HepG2 (cell line): Measurements from ENCODE around the gene ADGRV1. TPM values are rescaled to one million over a fixed set of nuclear protein-coding genes. Genes with fewer than 3 reads are reported as not detected.

Experiments
- ATAC-seq: fragments of 200-7000 bp; cut with Tn5 transposase; 3 replicates; pipeline ENCODE4 v1.9.1; 2020; ENCODE audit warnings: mild to moderate bottlenecking, moderate library complexity
- BruUV-seq: library from RNA; stranded (reverse); fragments of 400-500 nt; replicated peaks from 2 replicates; lab custom pipeline; 2021; lab: Mats Ljungman, UMichigan
- CTCF ChIA-PET: fragments of 300-600 bp; formaldehyde crosslinking; extraction: SDS; loops from one replicate; lab custom pipeline; 2021; ENCODE audit warnings: low total read pairs, inconsistent platforms, low intra/inter-chr PET ratio; lab: Yijun Ruan, JAX
- POLR2A ChIA-PET: fragments of 350-600 bp; sonication (Branson Sonifier 250); formaldehyde crosslinking; loops from one replicate; lab custom pipeline; 2020; ENCODE audit warnings: antibody characterized with exemption, inconsistent platforms; lab: Yijun Ruan, JAX
- DNase-seq: peaks from one replicate; pipeline ENCODE4 v3.0.0-alpha.2; 2015; ENCODE audit warnings: low spot score
- FAIRE-seq: peaks from 3 replicates; lab custom pipeline; 2011; peaks lifted over from hg19 to GRCh38; lab: Jason Lieb, UNC
- H2AFZ ChIP-seq: one replicate; pipeline ENCODE4 v1.6.1; 2011; ENCODE audit warnings: low read length, inconsistent platforms
- H3K27ac ChIP-seq: fragments of 300-600 bp; 3 replicates; pipeline ENCODE4 v1.8.0; 2011; ENCODE audit warnings: mixed run types, mild to moderate bottlenecking, mixed read lengths, low read length, inconsistent platforms; ENCODE audit not compliant: insufficient read depth; ENCODE audit errors: extremely low read length
- H3K27me3 ChIP-seq, 2 experiments: fragments of 200-600 bp in 1 of 2; 2 replicates in 1 of 2; 3 replicates in 1 of 2; pipeline versions ENCODE4 v1.6.0 to v1.8.0; 2011; ENCODE audit warnings: low read length in 2 of 2, mild to moderate bottlenecking in 2 of 2, moderate library complexity in 2 of 2, inconsistent platforms in 1 of 2; ENCODE audit not compliant: insufficient read depth in 2 of 2, control insufficient read depth in 1 of 2
- H3K36me3 ChIP-seq, 2 experiments: fragments of 200-600 bp in 1 of 2; replicated peaks in 1 of 2; 2 replicates in 1 of 2; 3 replicates in 1 of 2; pipeline versions ENCODE4 v1.5.1 to v1.8.0; 2011; ENCODE audit warnings: low read length in 2 of 2, inconsistent platforms in 1 of 2; ENCODE audit not compliant: insufficient read depth in 2 of 2, control insufficient read depth in 1 of 2
- H3K4me1 ChIP-seq: 2 replicates; pipeline ENCODE4 v1.5.1; 2012; ENCODE audit warnings: low read length, inconsistent platforms; ENCODE audit not compliant: insufficient read depth
- H3K4me2 ChIP-seq: 2 replicates; pipeline ENCODE4 v1.6.0; 2011; ENCODE audit warnings: low read depth, low read length, inconsistent platforms
- H3K4me3 ChIP-seq, 3 experiments: fragments of 200-600 bp in 1 of 3; sonication (generic), shearing (Covaris generic) in 1 of 3; replicated peaks in 1 of 3; 2 replicates each; pipeline ENCODE4 v1.5.1; 2011 to 2016; ENCODE audit warnings: low read length in 3 of 3, inconsistent platforms in 2 of 3, low read depth in 2 of 3, mild to moderate bottlenecking in 2 of 3, control low read depth in 1 of 3, mixed read lengths in 1 of 3; ENCODE audit not compliant: insufficient read depth in 1 of 3
- H3K79me2 ChIP-seq: one replicate; pipeline ENCODE4 v1.6.1; 2011; ENCODE audit warnings: low read length, inconsistent platforms; ENCODE audit not compliant: insufficient read depth
- H3K9ac ChIP-seq: 2 replicates; pipeline ENCODE4 v1.6.0; 2011; ENCODE audit warnings: mild to moderate bottlenecking, low read depth, low read length, inconsistent platforms; ENCODE audit not compliant: insufficient read depth
- H3K9me3 ChIP-seq: 2 replicates; pipeline ENCODE4 v1.5.1; 2012; ENCODE audit warnings: mild to moderate bottlenecking, low read length
- H4K20me1 ChIP-seq: 2 replicates; pipeline ENCODE4 v1.6.0; 2011; ENCODE audit warnings: inconsistent platforms, mild to moderate bottlenecking, low read length, moderate library complexity; ENCODE audit not compliant: insufficient read depth
- BRCA1 ChIP-seq: sonication (generic); formaldehyde crosslinking; IDR thresholded peaks from 2 replicates; pipeline ENCODE4 v1.4.0; 2020; ENCODE audit warnings: missing genetic modification reagents
- HOXA9 ChIP-seq: sonication (generic); formaldehyde crosslinking; IDR thresholded peaks from 2 replicates; pipeline ENCODE4 v1.8.1; 2022; ENCODE audit warnings: missing genetic modification reagents, mild to moderate bottlenecking, moderate library complexity, borderline replicate concordance
- IKZF1 ChIP-seq: fragments of 450-650 bp; IDR thresholded peaks from 2 replicates; pipeline ENCODE4 v1.7.1; 2016
- KMT2A ChIP-seq: sonication (generic); formaldehyde crosslinking; IDR thresholded peaks from 2 replicates; pipeline ENCODE4 v1.4.0; 2020; ENCODE audit warnings: missing genetic modification reagents
- POGZ ChIP-seq: sonication (generic); formaldehyde crosslinking; IDR thresholded peaks from 2 replicates; pipeline ENCODE4 v1.4.0; 2020; ENCODE audit warnings: mild to moderate bottlenecking, missing genetic modification reagents
- TCF7 ChIP-seq: sonication (generic); IDR thresholded peaks from 2 replicates; pipeline ENCODE4 v1.6.1; 2016; ENCODE audit warnings: antibody characterized with exemption, low read depth
- ZFP90 ChIP-seq: sonication (generic); formaldehyde crosslinking; IDR thresholded peaks from 2 replicates; pipeline ENCODE4 v1.8.0; 2022; ENCODE audit warnings: missing genetic modification reagents, mild to moderate bottlenecking, inconsistent platforms, borderline replicate concordance
- ZNF7 ChIP-seq: IDR thresholded peaks from 2 replicates; pipeline ENCODE4 v1.6.1; 2016; ENCODE audit warnings: missing biosample characterization, missing genetic modification reagents
- ZNF777 ChIP-seq: sonication (generic); formaldehyde crosslinking; IDR thresholded peaks from 2 replicates; pipeline ENCODE4 v1.4.0; 2020; ENCODE audit warnings: missing genetic modification reagents
- WGBS: methylation state at CpG from one replicate; pipeline ENCODE4 v1.1.6; 2017; ENCODE audit warnings: low lambda C conversion rate; 5-methylcytosine and 5-hydroxymethylcytosine counted together
- in situ Hi-C: cut with HindIII; loops from 2 replicates; pipeline ENCODE4 v1.10.0; 2017; ENCODE audit warnings: low pct_unique_long_range_greater_than_20kb; ENCODE audit not compliant: extremely low pct_ligation_motif_present
- intact Hi-C: fragments of 100-400 bp; cut with micrococcal nuclease; formaldehyde crosslinking; loops from one replicate; pipeline ENCODE4 v1.10.0; 2022; ENCODE audit not compliant: unreplicated experiment
- polyA plus RNA-seq, 8 experiments: library from polyadenylated mRNA; depleted of rRNA in 3 of 8; stranded (reverse) in 7 of 8; unstranded in 1 of 8; fragments of >200 nt; fragmentation: Illumina TruSeq in 4 of 8; extraction: Trizol in 4 of 8; gene quantifications; 2 replicates each; pipeline versions ENCODE4 v1.2.1 to v1.2.3, GENCODE V29; 2011 to 2016; ENCODE audit warnings: low read depth in 4 of 8, missing spikeins in 1 of 8, mixed read lengths in 1 of 8; ENCODE audit not compliant: insufficient read depth in 1 of 8
- total RNA-seq, 5 experiments: library from RNA; depleted of rRNA; stranded (reverse); fragments of >200 nt; fragmentation: Illumina TruSeq; extraction: Trizol; gene quantifications; 2 replicates each; pipeline ENCODE4 v1.2.3, GENCODE V29; 2016; ENCODE audit warnings: low read depth in 1 of 5
- TF ChIP-seq, protein P1 (sequence below): sonication (generic); formaldehyde crosslinking; IDR thresholded peaks from 2 replicates; pipeline ENCODE4 v1.4.0; 2020; ENCODE audit warnings: missing genetic modification reagents, borderline replicate concordance
- TF ChIP-seq, protein P2 (sequence below): sonication (generic); formaldehyde crosslinking; conservative IDR thresholded peaks from 2 replicates; pipeline ENCODE4 v1.4.0; 2020; ENCODE audit warnings: missing genetic modification reagents

The ADGRV1 gene
- total and polyA plus RNA-seq, 2 of the 13 experiments (the other 11 are each of a cell fraction or from before 2014, with no cell fraction given): 1.7 to 3.9 TPM

DNA sequence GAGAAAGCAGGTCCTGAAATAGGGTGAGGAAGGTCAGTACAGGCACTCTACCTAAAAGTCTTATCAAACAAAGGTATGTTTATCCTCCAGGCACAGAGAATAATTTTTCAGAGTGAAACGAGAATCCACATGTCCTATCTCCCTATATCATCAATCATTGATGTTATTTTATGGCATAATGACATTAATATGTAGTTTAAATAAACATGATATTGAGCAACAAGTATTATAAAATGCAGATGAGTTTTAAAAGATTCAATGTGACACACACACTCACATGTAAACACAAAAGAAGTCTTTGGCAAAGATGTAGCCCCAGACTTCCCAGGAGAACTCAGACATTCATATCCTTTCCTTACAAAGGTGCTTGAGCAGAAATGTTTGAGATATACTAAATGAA, 389.1 kb downstream of the ADGRV1 start:
- WGBS: 96% methylated on average over 1 of the region's 1 CpG
- in situ Hi-C loops: no loop called here
- TF ChIP-seq TCF7: no peak
- no peak for TF ChIP-seq ZNF777 (CRISPR knock-in tag)
- no peak for TF ChIP-seq HOXA9 (CRISPR knock-in tag)
- TF ChIP-seq POGZ (CRISPR knock-in tag): no peak
- TF ChIP-seq ZNF7 (CRISPR knock-in tag): no peak
- TF ChIP-seq, protein P1, sequence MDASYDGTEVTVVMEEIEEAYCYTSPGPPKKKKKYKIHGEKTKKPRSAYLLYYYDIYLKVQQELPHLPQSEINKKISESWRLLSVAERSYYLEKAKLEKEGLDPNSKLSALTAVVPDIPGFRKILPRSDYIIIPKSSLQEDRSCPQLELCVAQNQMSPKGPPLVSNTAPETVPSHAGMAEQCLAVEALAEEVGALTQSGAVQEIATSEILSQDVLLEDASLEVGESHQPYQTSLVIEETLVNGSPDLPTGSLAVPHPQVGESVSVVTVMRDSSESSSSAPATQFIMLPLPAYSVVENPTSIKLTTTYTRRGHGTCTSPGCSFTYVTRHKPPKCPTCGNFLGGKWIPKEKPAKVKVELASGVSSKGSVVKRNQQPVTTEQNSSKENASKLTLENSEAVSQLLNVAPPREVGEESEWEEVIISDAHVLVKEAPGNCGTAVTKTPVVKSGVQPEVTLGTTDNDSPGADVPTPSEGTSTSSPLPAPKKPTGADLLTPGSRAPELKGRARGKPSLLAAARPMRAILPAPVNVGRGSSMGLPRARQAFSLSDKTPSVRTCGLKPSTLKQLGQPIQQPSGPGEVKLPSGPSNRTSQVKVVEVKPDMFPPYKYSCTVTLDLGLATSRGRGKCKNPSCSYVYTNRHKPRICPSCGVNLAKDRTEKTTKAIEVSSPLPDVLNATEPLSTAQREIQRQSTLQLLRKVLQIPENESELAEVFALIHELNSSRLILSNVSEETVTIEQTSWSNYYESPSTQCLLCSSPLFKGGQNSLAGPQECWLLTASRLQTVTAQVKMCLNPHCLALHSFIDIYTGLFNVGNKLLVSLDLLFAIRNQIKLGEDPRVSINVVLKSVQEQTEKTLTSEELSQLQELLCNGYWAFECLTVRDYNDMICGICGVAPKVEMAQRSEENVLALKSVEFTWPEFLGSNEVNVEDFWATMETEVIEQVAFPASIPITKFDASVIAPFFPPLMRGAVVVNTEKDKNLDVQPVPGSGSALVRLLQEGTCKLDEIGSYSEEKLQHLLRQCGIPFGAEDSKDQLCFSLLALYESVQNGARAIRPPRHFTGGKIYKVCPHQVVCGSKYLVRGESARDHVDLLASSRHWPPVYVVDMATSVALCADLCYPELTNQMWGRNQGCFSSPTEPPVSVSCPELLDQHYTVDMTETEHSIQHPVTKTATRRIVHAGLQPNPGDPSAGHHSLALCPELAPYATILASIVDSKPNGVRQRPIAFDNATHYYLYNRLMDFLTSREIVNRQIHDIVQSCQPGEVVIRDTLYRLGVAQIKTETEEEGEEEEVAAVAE (CRISPR knock-in tag): no peak
- no peak for TF ChIP-seq BRCA1 (CRISPR knock-in tag)
- TF ChIP-seq, protein P2, sequence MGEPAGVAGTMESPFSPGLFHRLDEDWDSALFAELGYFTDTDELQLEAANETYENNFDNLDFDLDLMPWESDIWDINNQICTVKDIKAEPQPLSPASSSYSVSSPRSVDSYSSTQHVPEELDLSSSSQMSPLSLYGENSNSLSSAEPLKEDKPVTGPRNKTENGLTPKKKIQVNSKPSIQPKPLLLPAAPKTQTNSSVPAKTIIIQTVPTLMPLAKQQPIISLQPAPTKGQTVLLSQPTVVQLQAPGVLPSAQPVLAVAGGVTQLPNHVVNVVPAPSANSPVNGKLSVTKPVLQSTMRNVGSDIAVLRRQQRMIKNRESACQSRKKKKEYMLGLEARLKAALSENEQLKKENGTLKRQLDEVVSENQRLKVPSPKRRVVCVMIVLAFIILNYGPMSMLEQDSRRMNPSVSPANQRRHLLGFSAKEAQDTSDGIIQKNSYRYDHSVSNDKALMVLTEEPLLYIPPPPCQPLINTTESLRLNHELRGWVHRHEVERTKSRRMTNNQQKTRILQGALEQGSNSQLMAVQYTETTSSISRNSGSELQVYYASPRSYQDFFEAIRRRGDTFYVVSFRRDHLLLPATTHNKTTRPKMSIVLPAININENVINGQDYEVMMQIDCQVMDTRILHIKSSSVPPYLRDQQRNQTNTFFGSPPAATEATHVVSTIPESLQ (CRISPR knock-in tag): no peak
- no peak for TF ChIP-seq IKZF1
- no peak for TF ChIP-seq KMT2A (CRISPR knock-in tag)
- no peak for TF ChIP-seq ZFP90 (CRISPR knock-in tag)
- no peaks in the 10 kb centered on the region for H3K27me3 ChIP-seq
- DNase-seq (no peak), FAIRE-seq (no peak), ATAC-seq (no peak)
- intact Hi-C loops: loop anchor here (5.0 kb wide), 1 partner anchor 435 kb away; the partner anchor contains the start of gene ARRDC3
- H3K4me2 ChIP-seq: no peak overlapping the region
- no peak overlapping the region for H3K4me3 ChIP-seq
- no peaks in the 10 kb centered on the region for H4K20me1 ChIP-seq
- H3K79me2 ChIP-seq: no peaks in the 10 kb centered on the region
- H3K36me3 ChIP-seq: no peaks in the 10 kb centered on the region
- BruUV-seq: no TSS peak
- H3K9ac ChIP-seq: no peak overlapping the region
- H3K9me3 ChIP-seq: no peaks in the 10 kb centered on the region
- POLR2A ChIA-PET: no interaction called here
- peaks cover 40% of the 10 kb centered on the region for H3K4me1 ChIP-seq
- no peak overlapping the region for H2AFZ ChIP-seq
- CTCF ChIA-PET: no interaction called here
- no peak overlapping the region for H3K27ac ChIP-seq
